Gastroesophageal sphincter (tissue), 3 donors: ENCODE data around the gene DPYD.

Experiments used
- POLR2A ChIP-seq, 2 donors: fragments of 450-650 bp; IDR thresholded peaks; one replicate each; pipeline ENCODE4 v1.6.1; 2017; ENCODE audit warnings: antibody characterized with exemption in 2 of 2, mild to moderate bottlenecking in 2 of 2, moderate library complexity in 1 of 2
- TF ChIP-seq, protein P1 (sequence below), 4 experiments: fragments of 200-600 bp in 2 of 4; fragments of 450-650 bp in 2 of 4; sonication (generic) in 1 of 4; IDR thresholded peaks; one replicate each; pipeline ENCODE4 v1.5.1; 2017 to 2019; ENCODE audit warnings: antibody characterized with exemption in 4 of 4, mild to moderate bottlenecking in 2 of 4, moderate library complexity in 2 of 4

DNA sequence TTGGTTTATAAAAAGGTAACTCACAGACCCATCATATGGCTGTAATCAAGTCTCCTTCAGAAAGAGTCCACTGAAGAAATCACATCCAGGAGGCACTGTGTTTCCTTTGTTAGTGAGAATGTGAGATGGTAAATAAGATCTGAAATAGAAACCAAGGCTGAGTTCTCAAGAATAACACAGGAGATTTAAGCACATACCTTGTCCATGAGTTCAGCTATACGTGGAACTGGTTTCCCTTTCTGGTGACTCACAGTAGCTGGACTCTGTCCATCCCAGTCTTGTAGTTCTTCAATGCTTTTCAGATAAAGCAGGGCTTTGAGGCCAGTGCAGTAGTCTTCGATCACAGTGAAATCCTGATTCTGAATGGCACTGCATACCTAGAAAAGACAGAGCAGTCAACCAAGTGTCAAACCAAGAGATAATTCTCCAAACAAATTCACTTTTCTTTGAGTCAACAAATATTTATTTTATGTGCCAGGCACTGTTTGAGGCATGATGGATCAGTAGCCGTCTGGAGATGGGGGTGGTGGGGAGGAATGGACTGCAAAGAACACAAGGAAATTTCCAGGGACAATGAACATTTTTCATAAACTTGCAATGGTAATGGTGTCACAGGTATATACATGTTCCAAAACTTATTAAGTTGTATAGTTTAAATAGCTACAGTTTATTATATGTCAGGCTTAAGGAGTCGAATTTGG is 727.8 kb downstream of the DPYD start:
- TF ChIP-seq, protein P1, sequence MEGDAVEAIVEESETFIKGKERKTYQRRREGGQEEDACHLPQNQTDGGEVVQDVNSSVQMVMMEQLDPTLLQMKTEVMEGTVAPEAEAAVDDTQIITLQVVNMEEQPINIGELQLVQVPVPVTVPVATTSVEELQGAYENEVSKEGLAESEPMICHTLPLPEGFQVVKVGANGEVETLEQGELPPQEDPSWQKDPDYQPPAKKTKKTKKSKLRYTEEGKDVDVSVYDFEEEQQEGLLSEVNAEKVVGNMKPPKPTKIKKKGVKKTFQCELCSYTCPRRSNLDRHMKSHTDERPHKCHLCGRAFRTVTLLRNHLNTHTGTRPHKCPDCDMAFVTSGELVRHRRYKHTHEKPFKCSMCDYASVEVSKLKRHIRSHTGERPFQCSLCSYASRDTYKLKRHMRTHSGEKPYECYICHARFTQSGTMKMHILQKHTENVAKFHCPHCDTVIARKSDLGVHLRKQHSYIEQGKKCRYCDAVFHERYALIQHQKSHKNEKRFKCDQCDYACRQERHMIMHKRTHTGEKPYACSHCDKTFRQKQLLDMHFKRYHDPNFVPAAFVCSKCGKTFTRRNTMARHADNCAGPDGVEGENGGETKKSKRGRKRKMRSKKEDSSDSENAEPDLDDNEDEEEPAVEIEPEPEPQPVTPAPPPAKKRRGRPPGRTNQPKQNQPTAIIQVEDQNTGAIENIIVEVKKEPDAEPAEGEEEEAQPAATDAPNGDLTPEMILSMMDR (IDR thresholded peaks at IDR 0.05): no peak
- TF ChIP-seq POLR2A (IDR thresholded peaks at IDR 0.05): no peak
